Stimulated activated CD4-positive, alpha-beta T cell treated with anti-CD3 and anti-CD28 coated beads, Interleukin-15, amount 100 ng/mL, for 48 hours (primary cell): ENCODE data around the gene CAST.
A peak's percentile ranks its signal among the peaks of the same experiment; 100 is the strongest.

Experiments used
- DNase-seq, 2 donors: peaks; one replicate each; pipeline ENCODE4 v3.0.0-alpha.2; 2020; ENCODE audit warnings: low read depth in 2 of 2

CAST gene

DNA sequence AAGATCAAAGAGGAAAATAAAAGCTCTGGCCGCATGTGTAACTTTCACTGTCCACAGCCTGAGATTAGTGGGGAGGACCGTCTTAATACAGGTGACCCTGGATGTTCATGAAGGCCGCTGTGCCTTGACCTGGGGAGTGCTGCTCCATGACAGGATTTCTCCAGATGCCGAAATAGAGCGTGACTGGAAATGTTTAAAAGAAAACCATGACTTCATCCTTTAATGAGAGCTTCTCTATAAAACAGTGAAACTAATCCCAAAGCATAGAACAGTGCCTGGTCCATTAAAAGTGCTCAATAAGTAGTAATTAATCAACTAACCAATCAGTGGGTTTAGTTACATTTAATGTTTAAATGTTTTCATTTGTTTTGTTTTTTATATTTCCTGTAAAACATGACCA is 82.8 kb downstream of the CAST start:
- no peak for DNase-seq

GRCh38 chr5:96745844-96746531 is 83.8 kb downstream of the CAST start:
- DNase-seq, result no peak

- DNase-seq, result no peak
Observed at GRCh38 chr5:96747720-96748119, 85.5 kb downstream of the CAST start.

- DNase-seq, result no peak
Observed at GRCh38 chr5:96750110-96750822, 88.1 kb downstream of the CAST start.

- DNase-seq, result no peak
Observed at GRCh38 chr5:96751203-96752169, 89.3 kb downstream of the CAST start.

GRCh38 chr5:96752341-96753016 is 90.3 kb downstream of the CAST start:
- DNase-seq, result peak in 1 of 2 donors; percentile 10

DNA sequence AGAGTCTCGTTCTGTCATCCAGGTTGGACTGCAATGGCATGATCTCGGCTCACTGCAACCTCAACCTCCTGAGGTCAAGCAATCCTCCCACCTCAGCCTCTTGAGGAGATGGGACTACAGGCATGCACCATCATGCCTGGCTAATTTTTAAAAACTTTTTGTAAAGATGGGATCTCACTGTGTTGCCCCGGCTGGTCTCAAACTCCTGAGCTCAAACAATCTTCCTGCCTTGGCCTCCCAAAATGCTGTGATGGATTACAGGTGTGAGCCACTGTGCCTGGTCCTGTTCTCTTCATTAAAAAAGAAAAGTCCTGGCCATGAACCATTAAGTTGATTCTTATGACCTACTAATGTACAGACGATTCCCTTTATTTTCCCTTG is 90.8 kb downstream of the CAST start:
- DNase-seq, result no peak

DNA sequence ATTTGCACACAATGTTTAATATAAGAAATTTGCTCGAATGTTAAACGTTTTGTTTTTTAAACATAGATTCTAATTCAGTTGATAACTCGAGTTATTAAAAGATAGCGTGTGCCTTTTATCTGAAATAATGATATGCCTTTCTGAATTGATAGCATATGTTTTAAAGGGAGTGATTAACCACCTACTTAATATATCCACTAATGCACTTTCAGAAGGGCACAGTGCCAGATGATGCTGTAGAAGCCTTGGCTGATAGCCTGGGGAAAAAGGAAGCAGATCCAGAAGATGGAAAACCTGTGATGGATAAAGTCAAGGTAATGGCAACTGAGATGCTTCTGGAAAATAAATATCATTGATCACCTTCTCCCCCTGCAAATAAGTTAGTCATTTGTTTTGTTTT is 91.7 kb downstream of the CAST start:
- no peak for DNase-seq

DNA sequence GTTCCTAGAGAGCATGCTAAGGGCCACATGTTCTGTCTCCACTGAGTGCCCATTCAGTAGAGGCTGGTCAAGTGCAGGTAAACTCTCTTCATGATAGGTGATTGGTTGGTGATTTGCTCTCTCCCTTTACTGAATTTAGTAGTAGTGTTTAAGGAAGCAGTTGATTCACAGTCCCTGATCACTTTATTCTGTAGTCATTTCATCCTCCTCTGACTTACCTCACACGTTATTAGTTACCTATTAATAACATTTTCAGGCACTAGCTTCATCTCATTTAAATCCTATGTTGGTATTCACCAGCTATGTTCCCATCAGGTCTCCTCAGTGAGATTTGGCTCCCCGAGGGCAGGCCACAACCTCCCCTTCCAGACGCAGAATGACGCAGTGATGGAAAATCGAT is 93.7 kb downstream of the CAST start:
- DNase-seq, result no peak

DNA sequence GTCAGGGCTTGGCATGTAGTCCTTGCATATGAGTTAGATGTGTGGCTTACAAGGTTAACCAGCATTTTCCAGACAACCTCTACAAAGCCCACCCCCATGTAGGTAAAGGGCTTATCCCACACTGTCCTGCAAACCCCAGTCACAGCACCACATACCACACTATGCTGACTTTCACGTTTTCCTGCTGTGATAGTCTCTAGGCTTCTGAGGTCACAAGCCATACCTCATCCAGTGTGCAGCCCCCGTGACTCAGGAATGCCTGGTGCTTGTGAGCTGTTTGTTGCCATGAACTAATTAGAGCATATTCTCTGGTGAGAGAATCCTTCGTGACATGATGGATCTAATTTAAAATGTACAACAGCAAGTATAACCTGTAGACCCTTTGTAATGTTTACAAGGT is 94.8 kb downstream of the CAST start:
- DNase-seq, result no peak

DNA sequence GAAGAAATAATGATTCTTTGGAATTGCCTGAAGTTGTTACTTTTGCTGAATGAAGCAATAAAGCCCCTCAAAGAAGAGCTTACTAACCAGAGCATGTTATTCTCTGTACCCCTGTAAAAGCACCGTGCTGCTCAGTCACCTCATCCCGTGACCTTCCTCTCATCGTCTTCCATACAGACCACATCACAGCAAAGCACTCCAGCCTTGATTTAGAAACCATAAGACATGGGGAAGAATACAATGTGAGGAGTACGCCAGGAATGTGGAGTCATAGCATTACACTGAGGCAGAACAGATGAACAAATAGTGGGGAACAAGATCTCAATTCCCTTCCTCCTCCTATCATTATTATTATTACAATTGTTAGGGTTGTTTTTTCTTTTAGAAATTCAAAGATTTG is 96.4 kb downstream of the CAST start:
- DNase-seq, result no peak

DNA sequence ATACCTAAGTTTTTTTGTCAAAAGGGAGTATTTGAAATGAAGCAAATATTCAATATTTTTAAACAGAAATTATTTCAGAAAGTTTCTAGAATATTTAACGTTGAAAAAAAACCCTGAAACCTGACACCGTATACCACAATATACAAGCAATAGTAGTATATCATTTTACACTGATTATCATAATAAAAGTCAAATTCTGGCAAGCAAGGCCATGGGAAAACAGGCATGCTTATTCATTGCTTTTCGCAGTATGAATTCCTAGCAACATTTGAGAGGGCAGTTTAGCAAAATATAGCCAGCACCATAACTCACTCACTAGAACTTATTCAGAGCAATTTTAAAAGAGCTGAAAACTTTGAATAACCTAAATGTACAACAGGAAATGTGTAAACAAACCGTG is 99.4 kb downstream of the CAST start:
- DNase-seq, result no peak

GRCh38 chr5:96763026-96763425 is 100.8 kb downstream of the CAST start:
- no peak for DNase-seq

DNA sequence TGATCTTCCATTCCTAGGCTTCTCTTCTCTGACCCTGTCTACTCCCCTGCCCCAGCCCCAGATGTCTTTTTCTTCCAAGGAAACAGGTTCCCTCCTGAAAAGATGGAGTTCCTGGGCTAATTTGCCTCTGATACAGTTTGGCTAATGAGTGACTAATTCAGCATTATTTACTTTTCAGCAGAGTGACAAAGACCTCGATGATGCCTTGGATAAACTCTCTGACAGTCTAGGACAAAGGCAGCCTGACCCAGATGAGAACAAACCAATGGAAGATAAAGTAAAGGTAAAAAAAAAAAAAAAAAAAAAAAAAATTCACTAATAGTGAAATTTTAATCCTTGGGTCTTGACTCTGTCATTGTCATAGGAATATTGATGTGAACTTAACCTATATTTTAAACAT is 102.9 kb downstream of the CAST start:
- no peak for DNase-seq

DNA sequence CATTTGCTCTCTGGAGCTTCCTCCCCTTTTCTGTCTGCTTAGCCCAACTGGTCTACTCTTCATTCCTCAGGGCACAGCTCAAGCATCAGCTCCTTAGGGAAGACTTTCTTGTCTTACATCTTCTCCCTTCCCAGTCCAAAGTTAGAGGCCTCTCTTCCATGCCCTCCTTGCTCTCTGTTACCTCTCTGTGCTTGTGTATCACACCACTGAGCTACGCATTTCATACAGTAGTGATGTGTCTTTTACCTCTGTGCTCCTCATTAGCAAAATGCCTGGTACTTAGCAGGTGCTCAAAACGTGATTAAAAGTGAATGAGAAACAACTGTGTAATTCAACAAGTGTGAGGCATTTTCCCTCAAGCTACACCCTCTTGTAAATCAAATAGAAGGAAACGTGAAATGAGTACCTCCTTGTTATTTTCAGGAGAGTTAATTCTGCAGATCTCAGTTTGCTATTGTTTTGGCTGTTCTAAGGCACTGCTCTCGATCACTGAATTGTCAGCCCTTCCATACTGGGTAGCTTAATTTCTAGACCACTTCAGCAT is 106.6 kb downstream of the CAST start:
- DNase-seq, result no peak

GRCh38 chr5:96771395-96771794 is 109.2 kb downstream of the CAST start:
- no peak for DNase-seq

GRCh38 chr5:96772111-96772510 is 109.9 kb downstream of the CAST start:
- DNase-seq, result no peak

GRCh38 chr5:96772542-96772941 is 110.4 kb downstream of the CAST start:
- no peak for DNase-seq

DNA sequence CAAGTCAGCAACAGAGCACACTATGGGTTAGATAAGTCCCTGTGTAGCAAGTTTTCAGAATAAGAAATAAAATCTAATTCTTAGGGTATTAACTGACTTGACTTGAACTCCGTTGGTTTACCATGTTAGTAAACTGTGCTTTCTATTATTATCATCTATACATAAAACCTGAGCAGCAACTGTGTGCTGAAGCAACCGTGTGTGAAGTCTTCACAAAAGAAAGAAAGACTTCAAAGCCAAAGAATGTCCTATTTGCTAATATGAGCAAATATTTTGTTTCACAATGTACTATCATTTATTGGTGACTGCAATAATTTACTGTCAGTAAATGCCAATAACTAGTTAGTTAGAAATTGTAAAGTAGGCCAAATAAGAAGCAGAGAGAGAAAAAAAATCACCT is 112.9 kb downstream of the CAST start:
- DNase-seq, result no peak

- DNase-seq, result no peak
Observed at GRCh38 chr5:96775689-96776088, 113.5 kb downstream of the CAST start.

- no peak for DNase-seq
Observed at GRCh38 chr5:96776621-96777020, 114.4 kb downstream of the CAST start.

DNA sequence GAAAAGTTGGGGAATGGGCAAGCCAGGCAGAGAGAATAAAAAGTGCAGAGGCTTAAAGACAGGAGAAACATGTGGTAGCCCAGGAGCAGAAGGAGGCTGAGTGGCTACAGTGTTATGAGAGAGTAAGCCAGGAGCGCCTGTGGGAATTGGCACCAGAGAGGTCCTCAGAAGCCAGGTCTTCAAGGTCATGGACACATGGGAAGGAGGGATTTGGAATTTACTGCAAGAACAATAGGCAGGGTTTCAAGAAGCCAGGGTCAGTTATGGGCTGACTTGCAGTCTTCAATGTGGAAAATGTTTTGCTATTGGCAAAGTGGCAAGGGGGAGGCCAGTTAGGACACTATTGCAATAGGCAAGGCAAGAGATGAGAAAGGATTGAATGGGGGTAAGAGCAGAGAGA is 116.2 kb downstream of the CAST start:
- no peak for DNase-seq
